ENCODE results near the gene SLC5A11. TPM values are rescaled to one million over a fixed set of nuclear protein-coding genes. Genes with fewer than 3 reads are reported as not detected.

SLC5A11 gene
- total and polyA plus RNA-seq, 4 donors: 0.15 to 4.1 (median 0.92) TPM

GRCh38 chr16:24829153-24829552 is 16.6 kb upstream of the SLC5A11 start:
- Histone ChIP-seq H3K27me3 (ENCODE audit: control insufficient read depth in 4 of 4, insufficient read depth in 4 of 4, low read length in 3 of 4) (no peaks in the 10 kb centered on the region), H3K9me3 (ENCODE audit: control insufficient read depth in 4 of 4, low read length in 3 of 4) (no peaks in the 10 kb centered on the region), H3K4me1 (ENCODE audit: control insufficient read depth in 4 of 4, insufficient read depth in 4 of 4, low read length in 3 of 4) (no peaks in the 10 kb centered on the region), H3K9ac (ENCODE audit: low read depth in 1 of 2, low read length in 2 of 2) (no peak overlapping the region), H3K4me3 (ENCODE audit: low read depth in 1 of 3, low read length in 3 of 3) (no peak overlapping the region), H3K36me3 (ENCODE audit: control insufficient read depth in 4 of 4, insufficient read depth in 3 of 4, low read depth in 1 of 4, low read length in 3 of 4) (peaks cover 4 to 31% (median 15%) of the 10 kb centered on the region in 4 donors), H3K27ac (ENCODE audit: low read depth in 1 of 2, low read length in 2 of 2) (no peak overlapping the region)
- no peak for DNase-seq (ENCODE audit: low spot score)
- TF ChIP-seq ZBTB33 (IDR thresholded peaks at IDR 0.05) (no peak), NR2F2 (IDR thresholded peaks at IDR 0.05) (no peak), GABPA (IDR thresholded peaks at IDR 0.05 in 1 of 2, conservative IDR thresholded peaks at IDR 0.05 in 1 of 2) (no peak), MAX (IDR thresholded peaks at IDR 0.05) (no peak), SP1 (IDR thresholded peaks at IDR 0.05) (no peak), TAF1 (conservative IDR thresholded peaks at IDR 0.05) (no peak), RXRA (IDR thresholded peaks at IDR 0.05) (peak in 1 of 2 donors; percentile 8), REST (IDR thresholded peaks at IDR 0.05) (no peak)
- WGBS: 39% methylated on average over 5 of the region's 5 CpGs

DNA sequence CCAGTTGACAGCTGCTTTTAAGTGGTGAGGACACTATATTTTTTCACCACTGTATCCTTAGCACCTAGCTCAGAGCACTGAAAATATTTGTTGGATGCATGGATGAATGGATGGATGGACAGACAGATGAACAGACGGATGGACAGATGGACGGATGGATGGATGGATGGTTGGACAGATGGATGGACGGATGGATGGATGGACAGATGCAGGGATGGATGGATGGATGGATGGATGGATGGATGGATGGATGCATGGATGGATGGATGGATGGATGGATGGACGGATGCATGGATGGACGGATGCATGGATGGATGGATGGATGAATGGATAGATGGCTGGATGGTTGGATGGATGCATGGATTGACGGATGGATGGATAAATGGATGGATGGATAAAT is 12.4 kb upstream of the SLC5A11 start:
- Histone ChIP-seq H3K4me3 (ENCODE audit: low read depth in 1 of 3, low read length in 3 of 3) (no peak overlapping the region), H3K9ac (ENCODE audit: low read depth in 1 of 2, low read length in 2 of 2) (no peak overlapping the region), H3K4me1 (ENCODE audit: control insufficient read depth in 4 of 4, insufficient read depth in 4 of 4, low read length in 3 of 4) (no peaks in the 10 kb centered on the region), H3K36me3 (ENCODE audit: control insufficient read depth in 4 of 4, insufficient read depth in 3 of 4, low read depth in 1 of 4, low read length in 3 of 4) (peaks cover 0 to 1% (median 0%) of the 10 kb centered on the region in 4 donors), H3K27ac (ENCODE audit: low read depth in 1 of 2, low read length in 2 of 2) (no peak overlapping the region), H3K9me3 (ENCODE audit: control insufficient read depth in 4 of 4, low read length in 3 of 4) (no peaks in the 10 kb centered on the region), H3K27me3 (ENCODE audit: control insufficient read depth in 4 of 4, insufficient read depth in 4 of 4, low read length in 3 of 4) (no peaks in the 10 kb centered on the region)
- DNase-seq (ENCODE audit: low spot score): no peak
- no peak for TF ChIP-seq SP1 (IDR thresholded peaks at IDR 0.05)
- TF ChIP-seq HNF4A (conservative IDR thresholded peaks at IDR 0.05): no peak
- TF ChIP-seq, protein P1, sequence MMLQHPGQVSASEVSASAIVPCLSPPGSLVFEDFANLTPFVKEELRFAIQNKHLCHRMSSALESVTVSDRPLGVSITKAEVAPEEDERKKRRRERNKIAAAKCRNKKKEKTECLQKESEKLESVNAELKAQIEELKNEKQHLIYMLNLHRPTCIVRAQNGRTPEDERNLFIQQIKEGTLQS (IDR thresholded peaks at IDR 0.05): no peak
- TF ChIP-seq TAF1 (conservative IDR thresholded peaks at IDR 0.05): no peak
- TF ChIP-seq REST (IDR thresholded peaks at IDR 0.05): no peak
- no peak for TF ChIP-seq RAD21 (IDR thresholded peaks at IDR 0.05)
- TF ChIP-seq ZBTB33 (IDR thresholded peaks at IDR 0.05): no peak
- no peak for TF ChIP-seq JUND (IDR thresholded peaks at IDR 0.05)
- TF ChIP-seq GABPA (IDR thresholded peaks at IDR 0.05 in 1 of 2, conservative IDR thresholded peaks at IDR 0.05 in 1 of 2): no peak
- no peak for TF ChIP-seq FOXA1 (IDR thresholded peaks at IDR 0.05)
- no peak for TF ChIP-seq YY1 (IDR thresholded peaks at IDR 0.05)
- no peak for TF ChIP-seq HNF4G (IDR thresholded peaks at IDR 0.05)
- TF ChIP-seq FOXA2 (IDR thresholded peaks at IDR 0.05): no peak
- TF ChIP-seq EGR1 (IDR thresholded peaks at IDR 0.05; ENCODE audit: low read depth in 2 of 2): no peak
- TF ChIP-seq CTCF (IDR thresholded peaks at IDR 0.05; ENCODE audit: low read depth, low read length, missing input control): no peak
- no peak for TF ChIP-seq MAX (IDR thresholded peaks at IDR 0.05)
- WGBS: 96% methylated on average over 6 of the region's 6 CpGs

All from liver (tissue), 9 donors.